Thoracic aorta (tissue), 2 donors: ENCODE measurements around the gene ING3. TPM values are rescaled to one million over a fixed set of nuclear protein-coding genes. Genes with fewer than 3 reads are reported as not detected.

Experiments used
- ATAC-seq: fragments of 150-250 bp; one replicate; pipeline ENCODE4 v1.8.0; 2017; ENCODE audit warnings: low read depth; ENCODE audit not compliant: insufficient number of reproducible peaks, low FRiP score
- DNase-seq: peaks from one replicate; pipeline ENCODE4 v3.0.0-alpha.2; 2020; ENCODE audit warnings: low spot score
- H3K27ac ChIP-seq, 2 donors: fragments of 200-600 bp; sonication (generic); 1 replicate in 1 of 2; 2 replicates in 1 of 2; pipeline ENCODE4 v1.5.1; 2016; ENCODE audit warnings: mild to moderate bottlenecking in 2 of 2, moderate library complexity in 2 of 2
- H3K27me3 ChIP-seq: fragments of 200-600 bp; sonication (generic); replicated peaks from 2 replicates; pipeline ENCODE4 v1.6.0; 2016; ENCODE audit warnings: mild to moderate bottlenecking; ENCODE audit not compliant: insufficient read depth
- H3K36me3 ChIP-seq: fragments of 200-600 bp; sonication (generic); one replicate; pipeline ENCODE4 v1.5.1; 2016
- H3K4me1 ChIP-seq, 2 donors: fragments of 200-600 bp; sonication (generic); 1 replicate in 1 of 2; 2 replicates in 1 of 2; pipeline versions ENCODE4 v1.5.1 to v1.6.0; 2016; ENCODE audit warnings: low read depth in 2 of 2, mild to moderate bottlenecking in 1 of 2; ENCODE audit not compliant: control insufficient read depth in 1 of 2
- H3K4me3 ChIP-seq: fragments of 200-600 bp; sonication (generic); 2 replicates; pipeline ENCODE4 v1.5.1; 2016; ENCODE audit warnings: mild to moderate bottlenecking
- H3K9me3 ChIP-seq: fragments of 200-600 bp; sonication (generic); 2 replicates; pipeline ENCODE4 v1.5.1; 2016
- CTCF ChIP-seq: fragments of 200-600 bp; sonication (generic); IDR thresholded peaks from one replicate; pipeline ENCODE4 v1.5.1; 2019; ENCODE audit warnings: antibody characterized with exemption
- total RNA-seq, 2 donors: library from RNA; depleted of rRNA; stranded (reverse); fragments of >200 nt; gene quantifications; one replicate each; pipeline versions ENCODE4 v1.1.0 to v1.2.3, GENCODE V29; 2016

Gene ING3
- total RNA-seq, 2 donors from 2014 or later: 12.3 to 21.2 TPM

GRCh38 chr7:120941856-120942255 is 8.7 kb upstream of the ING3 start:
- ATAC-seq: no peak

GRCh38 chr7:120942861-120943260 is 7.7 kb upstream of the ING3 start:
- no peak for ATAC-seq
- Histone ChIP-seq H3K27me3 (no peaks in the 10 kb centered on the region), H3K4me3 (no peak overlapping the region), H3K27ac (no peak overlapping the region), H3K36me3 (no peaks in the 10 kb centered on the region), H3K9me3 (no peaks in the 10 kb centered on the region), H3K4me1 (no peaks in the 10 kb centered on the region)
- DNase-seq: no peak
- TF ChIP-seq CTCF: no peak

More at GRCh38 chr7:120941856-120942255, 8.7 kb upstream of the ING3 start:
- DNase-seq: no peak
- Histone ChIP-seq H3K27ac (no peak overlapping the region), H3K9me3 (no peaks in the 10 kb centered on the region), H3K4me1 (no peaks in the 10 kb centered on the region), H3K4me3 (no peak overlapping the region), H3K27me3 (no peaks in the 10 kb centered on the region), H3K36me3 (no peaks in the 10 kb centered on the region)
- no peak for TF ChIP-seq CTCF

GRCh38 chr7:120944826-120945562 is 5.6 kb upstream of the ING3 start:
- Histone ChIP-seq H3K27ac (no peak overlapping the region), H3K4me3 (no peak overlapping the region), H3K36me3 (no peaks in the 10 kb centered on the region), H3K4me1 (peaks cover 0 to 2% of the 10 kb centered on the region in 2 donors), H3K27me3 (no peaks in the 10 kb centered on the region), H3K9me3 (no peaks in the 10 kb centered on the region)
- ATAC-seq (no peak), DNase-seq (no peak)
- no peak for TF ChIP-seq CTCF

GRCh38 chr7:120947980-120948379 is 2.6 kb upstream of the ING3 start:
- ATAC-seq: no peak
- no peaks in the 10 kb centered on the region for H3K27me3 ChIP-seq
- no peak for TF ChIP-seq CTCF
- no peak for DNase-seq
- no peaks in the 10 kb centered on the region for H3K9me3 ChIP-seq
- H3K4me3 ChIP-seq: no peak overlapping the region
- H3K27ac ChIP-seq: no peak overlapping the region
- peaks cover 8 to 11% of the 10 kb centered on the region in 2 donors for H3K4me1 ChIP-seq
- H3K36me3 ChIP-seq: no peaks in the 10 kb centered on the region

GRCh38 chr7:120949393-120949911 is 1.1 kb upstream of the ING3 start:
- ATAC-seq (no peak), DNase-seq (no peak)
- Histone ChIP-seq H3K27ac (no peak overlapping the region), H3K36me3 (peaks cover 3% of the 10 kb centered on the region), H3K4me3 (peak overlapping the region; percentile 80), H3K9me3 (no peaks in the 10 kb centered on the region), H3K4me1 (peaks cover 8 to 11% of the 10 kb centered on the region in 2 donors), H3K27me3 (no peaks in the 10 kb centered on the region)
- TF ChIP-seq CTCF: no peak
